ENCODE results near the gene FAHD1.

Gene FAHD1

DNA sequence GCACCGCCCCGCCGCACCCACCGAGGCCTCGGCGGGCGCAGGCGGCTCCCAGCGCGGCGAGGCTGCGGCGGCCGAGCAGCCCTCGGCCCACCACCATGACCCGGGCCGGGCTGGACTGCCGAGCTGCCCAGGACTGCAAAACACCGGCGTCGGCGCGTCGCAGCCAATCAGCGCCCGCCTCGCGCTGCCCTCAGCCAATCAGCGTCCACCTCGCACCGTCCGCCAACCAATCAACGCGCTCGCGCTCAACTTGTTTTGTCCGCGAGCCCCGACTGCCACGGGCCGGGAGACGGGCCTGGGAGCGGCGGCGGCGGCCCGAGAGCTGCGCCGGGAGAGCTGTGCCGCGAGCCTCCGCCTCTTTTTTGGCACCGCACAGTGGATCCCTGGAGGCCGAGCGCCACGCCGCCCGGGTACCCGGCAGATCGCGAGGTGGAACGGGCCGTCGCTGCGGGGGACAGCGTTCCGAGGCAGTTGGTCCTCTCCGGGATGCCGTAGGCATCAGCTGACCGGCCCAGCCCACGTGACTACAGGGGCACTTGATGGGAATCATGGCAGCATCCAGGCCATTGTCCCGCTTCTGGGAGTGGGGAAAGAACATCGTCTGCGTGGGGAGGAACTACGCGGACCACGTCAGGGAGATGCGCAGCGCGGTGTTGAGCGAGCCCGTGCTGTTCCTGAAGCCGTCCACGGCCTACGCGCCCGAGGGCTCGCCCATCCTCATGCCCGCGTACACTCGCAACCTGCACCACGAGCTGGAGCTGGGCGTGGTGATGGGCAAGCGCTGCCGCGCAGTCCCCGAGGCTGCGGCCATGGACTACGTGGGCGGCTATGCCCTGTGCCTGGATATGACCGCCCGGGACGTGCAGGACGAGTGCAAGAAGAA is at the start of gene FAHD1, which contains the start of gene HAGH (continued):
- TF ChIP-seq, protein P1, sequence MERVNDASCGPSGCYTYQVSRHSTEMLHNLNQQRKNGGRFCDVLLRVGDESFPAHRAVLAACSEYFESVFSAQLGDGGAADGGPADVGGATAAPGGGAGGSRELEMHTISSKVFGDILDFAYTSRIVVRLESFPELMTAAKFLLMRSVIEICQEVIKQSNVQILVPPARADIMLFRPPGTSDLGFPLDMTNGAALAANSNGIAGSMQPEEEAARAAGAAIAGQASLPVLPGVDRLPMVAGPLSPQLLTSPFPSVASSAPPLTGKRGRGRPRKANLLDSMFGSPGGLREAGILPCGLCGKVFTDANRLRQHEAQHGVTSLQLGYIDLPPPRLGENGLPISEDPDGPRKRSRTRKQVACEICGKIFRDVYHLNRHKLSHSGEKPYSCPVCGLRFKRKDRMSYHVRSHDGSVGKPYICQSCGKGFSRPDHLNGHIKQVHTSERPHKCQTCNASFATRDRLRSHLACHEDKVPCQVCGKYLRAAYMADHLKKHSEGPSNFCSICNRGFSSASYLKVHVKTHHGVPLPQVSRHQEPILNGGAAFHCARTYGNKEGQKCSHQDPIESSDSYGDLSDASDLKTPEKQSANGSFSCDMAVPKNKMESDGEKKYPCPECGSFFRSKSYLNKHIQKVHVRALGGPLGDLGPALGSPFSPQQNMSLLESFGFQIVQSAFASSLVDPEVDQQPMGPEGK (tag by site-specific recombination; IDR thresholded peaks at IDR 0.05), result peak; percentile 90
- TF ChIP-seq, protein P2, sequence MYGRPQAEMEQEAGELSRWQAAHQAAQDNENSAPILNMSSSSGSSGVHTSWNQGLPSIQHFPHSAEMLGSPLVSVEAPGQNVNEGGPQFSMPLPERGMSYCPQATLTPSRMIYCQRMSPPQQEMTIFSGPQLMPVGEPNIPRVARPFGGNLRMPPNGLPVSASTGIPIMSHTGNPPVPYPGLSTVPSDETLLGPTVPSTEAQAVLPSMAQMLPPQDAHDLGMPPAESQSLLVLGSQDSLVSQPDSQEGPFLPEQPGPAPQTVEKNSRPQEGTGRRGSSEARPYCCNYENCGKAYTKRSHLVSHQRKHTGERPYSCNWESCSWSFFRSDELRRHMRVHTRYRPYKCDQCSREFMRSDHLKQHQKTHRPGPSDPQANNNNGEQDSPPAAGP (tag by site-specific recombination; IDR thresholded peaks at IDR 0.05), result peak; percentile 97
- TF ChIP-seq ZNF24 (tag by site-specific recombination; IDR thresholded peaks at IDR 0.05), result peak; percentile 100
- TF ChIP-seq, protein P3, sequence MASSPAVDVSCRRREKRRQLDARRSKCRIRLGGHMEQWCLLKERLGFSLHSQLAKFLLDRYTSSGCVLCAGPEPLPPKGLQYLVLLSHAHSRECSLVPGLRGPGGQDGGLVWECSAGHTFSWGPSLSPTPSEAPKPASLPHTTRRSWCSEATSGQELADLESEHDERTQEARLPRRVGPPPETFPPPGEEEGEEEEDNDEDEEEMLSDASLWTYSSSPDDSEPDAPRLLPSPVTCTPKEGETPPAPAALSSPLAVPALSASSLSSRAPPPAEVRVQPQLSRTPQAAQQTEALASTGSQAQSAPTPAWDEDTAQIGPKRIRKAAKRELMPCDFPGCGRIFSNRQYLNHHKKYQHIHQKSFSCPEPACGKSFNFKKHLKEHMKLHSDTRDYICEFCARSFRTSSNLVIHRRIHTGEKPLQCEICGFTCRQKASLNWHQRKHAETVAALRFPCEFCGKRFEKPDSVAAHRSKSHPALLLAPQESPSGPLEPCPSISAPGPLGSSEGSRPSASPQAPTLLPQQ (tag by site-specific recombination; IDR thresholded peaks at IDR 0.05), result peak; percentile 93
- TF ChIP-seq, protein P4, sequence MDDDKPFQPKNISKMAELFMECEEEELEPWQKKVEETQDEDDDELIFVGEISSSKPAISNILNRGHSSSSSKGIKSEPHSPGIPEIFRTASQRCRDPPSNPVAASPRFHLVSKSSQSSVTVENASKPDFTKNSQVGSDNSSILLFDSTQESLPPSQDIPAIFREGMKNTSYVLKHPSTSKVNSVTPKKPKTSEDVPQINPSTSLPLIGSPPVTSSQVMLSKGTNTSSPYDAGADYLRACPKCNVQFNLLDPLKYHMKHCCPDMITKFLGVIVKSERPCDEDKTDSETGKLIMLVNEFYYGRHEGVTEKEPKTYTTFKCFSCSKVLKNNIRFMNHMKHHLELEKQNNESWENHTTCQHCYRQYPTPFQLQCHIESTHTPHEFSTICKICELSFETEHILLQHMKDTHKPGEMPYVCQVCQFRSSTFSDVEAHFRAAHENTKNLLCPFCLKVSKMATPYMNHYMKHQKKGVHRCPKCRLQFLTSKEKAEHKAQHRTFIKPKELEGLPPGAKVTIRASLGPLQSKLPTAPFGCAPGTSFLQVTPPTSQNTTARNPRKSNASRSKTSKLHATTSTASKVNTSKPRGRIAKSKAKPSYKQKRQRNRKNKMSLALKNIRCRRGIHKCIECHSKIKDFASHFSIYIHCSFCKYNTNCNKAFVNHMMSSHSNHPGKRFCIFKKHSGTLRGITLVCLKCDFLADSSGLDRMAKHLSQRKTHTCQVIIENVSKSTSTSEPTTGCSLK (tag by site-specific recombination; IDR thresholded peaks at IDR 0.05), result no peak
- TF ChIP-seq ZNF521 (tag by site-specific recombination; IDR thresholded peaks at IDR 0.05), result no peak
- TF ChIP-seq ZNF560 (tag by site-specific recombination; IDR thresholded peaks at IDR 0.05; ENCODE audit: borderline replicate concordance), result 0 out of 2 replicates have a peak, but pooled peaks have one; percentile 6
- no peak for TF ChIP-seq ZNF514 (tag by site-specific recombination; IDR thresholded peaks at IDR 0.05)
- TF ChIP-seq ZBTB7A (tag by site-specific recombination; IDR thresholded peaks at IDR 0.05; ENCODE audit: low read depth), result 0 out of 2 replicates have a peak, but pooled peaks have one; percentile 83
- peak; percentile 87 for TF ChIP-seq KLF7 (tag by site-specific recombination; IDR thresholded peaks at IDR 0.05; ENCODE audit: borderline replicate concordance)
- TF ChIP-seq HOXC10 (CRISPR knock-in tag; IDR thresholded peaks at IDR 0.05), result peak; percentile 50; the same call in 1 of the 2 replicates

DNA sequence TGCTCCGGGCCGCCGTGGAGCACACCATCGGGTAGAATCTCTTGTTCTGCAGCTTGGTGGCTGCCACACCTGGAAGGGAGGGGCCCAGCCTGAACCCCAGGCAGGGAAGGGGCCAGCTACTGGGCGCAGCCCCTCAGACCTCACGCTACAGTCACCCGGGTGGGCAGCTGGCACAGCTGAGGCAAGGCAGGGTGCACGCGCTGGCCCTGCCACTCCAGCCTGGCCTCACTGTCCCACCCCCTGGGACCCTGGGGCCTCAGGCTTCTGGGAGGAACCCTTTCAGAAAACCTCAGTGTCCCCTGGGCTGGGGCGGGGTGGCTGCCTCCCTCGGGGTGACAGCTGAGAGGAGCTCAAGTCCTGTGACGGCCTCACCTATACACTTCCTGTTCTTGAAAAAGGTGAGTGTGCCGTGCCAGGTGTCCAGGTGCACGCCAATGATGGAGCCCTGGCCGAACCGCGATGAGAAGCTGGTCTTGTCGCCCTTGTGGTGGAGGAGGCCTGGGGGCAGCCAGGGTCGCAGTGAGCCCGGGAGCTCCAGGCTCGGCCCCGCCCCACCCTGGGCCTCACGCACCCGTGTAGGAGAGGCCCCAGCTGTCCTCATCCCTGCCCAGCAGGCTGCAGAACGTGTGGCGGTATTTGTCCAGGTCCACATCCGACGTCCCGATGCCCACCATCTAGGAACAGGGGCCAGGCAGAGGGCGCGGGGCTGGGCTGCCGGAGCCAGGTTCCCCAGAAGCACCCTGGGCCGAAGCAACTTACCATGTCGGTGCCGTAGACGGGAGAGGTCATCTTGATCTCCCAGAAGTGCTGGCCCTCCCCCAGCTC is 49.4 kb upstream of the FAHD1 start:
- Histone ChIP-seq H3K27ac (ENCODE audit: extremely low read depth, low read depth, low read length) (peak overlapping the region; percentile 22; the same call in 1 of the 2 replicates), H3K36me3 (ENCODE audit: control insufficient read depth in 2 of 2, insufficient read depth in 1 of 2, low read length in 2 of 2) (peaks cover 4 to 68% of the 10 kb centered on the region in 2 experiments; a peak in 2 of 3 replicates), H3K4me1 (ENCODE audit: control insufficient read depth, insufficient read depth, low read length) (peaks cover 9% of the 10 kb centered on the region), H3K9me3 (ENCODE audit: control insufficient read depth, insufficient read depth, low read depth, low read length) (no peaks in the 10 kb centered on the region), H3K4me3 (ENCODE audit: low read depth, low read length) (no peak overlapping the region)
- ChIA-PET CTCF (no interaction called here), POLR2A (interaction anchor here (0.6 to 1.0 kb wide), 3 partner anchors 11 to 187 kb away, joined by 3 read pairs; partner anchors contain the start of gene RPS2)
- TF ChIP-seq KLF1 (tag by site-specific recombination; IDR thresholded peaks at IDR 0.05) (peak; percentile 58; the same call in 1 of the 2 replicates), KLF8 (tag by site-specific recombination; IDR thresholded peaks at IDR 0.05) (peak; percentile 14; the same call in 1 of the 2 replicates), ZNF768 (tag by site-specific recombination; IDR thresholded peaks at IDR 0.05) (no peak), ZEB2 (tag by site-specific recombination; IDR thresholded peaks at IDR 0.05) (0 out of 2 replicates have a peak, but pooled peaks have one; percentile 19), ZNF600 (tag by site-specific recombination; IDR thresholded peaks at IDR 0.05) (peak; percentile 24; the same call in 1 of the 2 replicates)
- TF ChIP-seq, protein P5, sequence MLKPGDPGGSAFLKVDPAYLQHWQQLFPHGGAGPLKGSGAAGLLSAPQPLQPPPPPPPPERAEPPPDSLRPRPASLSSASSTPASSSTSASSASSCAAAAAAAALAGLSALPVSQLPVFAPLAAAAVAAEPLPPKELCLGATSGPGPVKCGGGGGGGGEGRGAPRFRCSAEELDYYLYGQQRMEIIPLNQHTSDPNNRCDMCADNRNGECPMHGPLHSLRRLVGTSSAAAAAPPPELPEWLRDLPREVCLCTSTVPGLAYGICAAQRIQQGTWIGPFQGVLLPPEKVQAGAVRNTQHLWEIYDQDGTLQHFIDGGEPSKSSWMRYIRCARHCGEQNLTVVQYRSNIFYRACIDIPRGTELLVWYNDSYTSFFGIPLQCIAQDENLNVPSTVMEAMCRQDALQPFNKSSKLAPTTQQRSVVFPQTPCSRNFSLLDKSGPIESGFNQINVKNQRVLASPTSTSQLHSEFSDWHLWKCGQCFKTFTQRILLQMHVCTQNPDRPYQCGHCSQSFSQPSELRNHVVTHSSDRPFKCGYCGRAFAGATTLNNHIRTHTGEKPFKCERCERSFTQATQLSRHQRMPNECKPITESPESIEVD (tag by site-specific recombination; IDR thresholded peaks at IDR 0.05), result no peak
